Measurements from ENCODE around the gene RBM20. TPM values are rescaled to one million over a fixed set of nuclear protein-coding genes. Genes with fewer than 3 reads are reported as not detected.

Gene RBM20
- total RNA-seq, 4 donors from 2014 or later = 1.6 to 18.6 (median 3.2) TPM

DNA sequence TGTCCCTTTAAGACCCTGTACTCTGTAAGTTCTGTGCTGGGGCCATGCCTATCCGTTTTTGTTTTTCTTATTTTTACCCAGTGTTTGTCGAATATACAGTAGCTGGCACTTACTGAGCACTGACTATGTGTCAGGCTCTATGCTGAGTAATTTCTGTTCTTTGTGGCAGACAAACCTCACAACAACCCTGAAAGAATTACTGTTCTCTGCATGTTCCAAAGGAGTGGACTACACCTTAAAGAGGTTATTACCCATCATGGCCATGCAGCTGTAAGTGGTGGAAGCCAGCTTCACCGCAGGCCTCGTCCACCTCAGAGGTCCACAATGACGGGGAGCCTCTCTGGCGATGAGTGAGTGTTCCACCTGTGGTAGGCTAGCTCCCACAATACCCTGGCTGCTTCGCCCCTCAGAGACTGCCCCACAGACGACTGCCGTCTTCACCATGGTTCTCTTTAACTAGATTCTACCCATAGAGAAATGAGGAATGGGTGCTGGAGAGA, 30.1 kb upstream of the RBM20 start:
- no peak for DNase-seq (ENCODE audit: low spot score in 2 of 2)
- H3K27ac ChIP-seq = no peak overlapping the region
- no peaks in the 10 kb centered on the region for H3K9me3 ChIP-seq
- 64% methylated on average over 2 of the region's 9 CpGs for WGBS
- H3K27me3 ChIP-seq = no peaks in the 10 kb centered on the region
- no peak for TF ChIP-seq POLR2A (IDR thresholded peaks at IDR 0.05)
- TF ChIP-seq POLR2AphosphoS5 (IDR thresholded peaks at IDR 0.05) = no peak
- TF ChIP-seq, protein P1, sequence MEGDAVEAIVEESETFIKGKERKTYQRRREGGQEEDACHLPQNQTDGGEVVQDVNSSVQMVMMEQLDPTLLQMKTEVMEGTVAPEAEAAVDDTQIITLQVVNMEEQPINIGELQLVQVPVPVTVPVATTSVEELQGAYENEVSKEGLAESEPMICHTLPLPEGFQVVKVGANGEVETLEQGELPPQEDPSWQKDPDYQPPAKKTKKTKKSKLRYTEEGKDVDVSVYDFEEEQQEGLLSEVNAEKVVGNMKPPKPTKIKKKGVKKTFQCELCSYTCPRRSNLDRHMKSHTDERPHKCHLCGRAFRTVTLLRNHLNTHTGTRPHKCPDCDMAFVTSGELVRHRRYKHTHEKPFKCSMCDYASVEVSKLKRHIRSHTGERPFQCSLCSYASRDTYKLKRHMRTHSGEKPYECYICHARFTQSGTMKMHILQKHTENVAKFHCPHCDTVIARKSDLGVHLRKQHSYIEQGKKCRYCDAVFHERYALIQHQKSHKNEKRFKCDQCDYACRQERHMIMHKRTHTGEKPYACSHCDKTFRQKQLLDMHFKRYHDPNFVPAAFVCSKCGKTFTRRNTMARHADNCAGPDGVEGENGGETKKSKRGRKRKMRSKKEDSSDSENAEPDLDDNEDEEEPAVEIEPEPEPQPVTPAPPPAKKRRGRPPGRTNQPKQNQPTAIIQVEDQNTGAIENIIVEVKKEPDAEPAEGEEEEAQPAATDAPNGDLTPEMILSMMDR (IDR thresholded peaks at IDR 0.05) = no peak
- TF ChIP-seq EP300 (IDR thresholded peaks at IDR 0.05) = no peak
- H3K4me1 ChIP-seq = peaks cover 3% of the 10 kb centered on the region
- H3K36me3 ChIP-seq = no peaks in the 10 kb centered on the region
- no peak overlapping the region for H3K4me3 ChIP-seq

DNA sequence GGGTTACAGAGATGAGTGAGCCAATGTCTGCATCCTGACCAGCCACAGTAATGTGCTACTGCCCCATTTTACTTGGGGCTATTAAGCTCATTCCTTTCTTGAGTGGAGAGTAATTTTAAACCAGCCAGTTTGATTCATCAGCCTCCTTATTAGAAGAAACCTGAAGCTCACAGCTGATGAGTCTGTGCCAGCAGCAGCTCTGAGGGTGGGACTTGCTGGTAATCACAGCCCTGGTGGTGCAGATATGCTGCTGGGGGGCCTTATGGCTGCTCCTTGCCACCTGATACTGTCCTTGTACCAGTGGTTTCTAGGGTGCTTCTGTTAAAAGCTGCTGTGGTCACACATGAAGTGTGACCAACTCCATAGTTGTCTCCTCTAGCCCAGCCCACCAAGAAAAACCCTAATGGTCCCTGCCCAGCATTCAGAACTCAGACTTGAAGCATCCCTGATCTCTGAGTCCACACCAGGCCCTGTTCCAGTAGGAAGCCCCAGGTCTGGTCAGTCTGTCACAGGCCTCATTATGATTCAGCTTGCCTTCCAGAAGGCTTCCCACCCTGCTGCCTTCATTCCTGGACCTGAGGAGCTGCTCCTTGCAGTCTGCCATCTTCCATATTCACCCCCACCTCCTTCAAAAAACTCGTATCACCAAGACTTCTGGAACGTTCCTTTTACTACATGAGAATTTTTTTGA, 28.9 kb upstream of the RBM20 start:
- Histone ChIP-seq H3K4me1 (no peaks in the 10 kb centered on the region), H3K9me3 (no peaks in the 10 kb centered on the region)

DNA sequence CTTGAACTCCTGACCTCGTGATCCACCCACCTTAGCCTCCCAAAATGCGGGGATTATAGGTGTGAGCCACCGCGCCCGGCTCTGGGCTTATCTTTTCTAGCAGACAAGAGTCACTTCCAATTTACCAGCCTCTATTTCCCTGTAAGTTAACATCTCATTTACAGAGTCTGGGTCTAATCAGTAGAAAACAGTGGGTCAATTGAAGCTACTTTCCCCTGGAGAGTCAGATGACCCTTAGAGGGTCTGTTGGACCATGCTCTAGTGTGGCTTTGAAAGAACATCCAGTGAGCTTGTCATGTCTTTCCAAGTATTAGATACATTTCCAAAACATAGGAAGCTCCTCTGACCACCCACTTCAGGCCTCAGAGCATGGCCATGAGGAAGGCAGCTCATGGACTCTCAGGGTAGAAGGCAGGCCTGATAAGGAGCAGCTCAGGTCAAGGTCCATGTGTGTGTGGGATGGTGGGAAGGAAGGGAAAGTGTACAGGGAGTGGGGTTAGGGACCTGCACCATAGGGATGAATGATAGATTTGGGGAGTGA, 27.6 kb upstream of the RBM20 start:
- Histone ChIP-seq H3K36me3 (no peaks in the 10 kb centered on the region), H3K27me3 (no peaks in the 10 kb centered on the region), H3K27ac (no peak overlapping the region), H3K9me3 (no peaks in the 10 kb centered on the region), H3K4me3 (no peak overlapping the region), H3K4me1 (no peaks in the 10 kb centered on the region)
- WGBS = 96% methylated on average over 5 of the region's 5 CpGs
- DNase-seq (ENCODE audit: low spot score in 2 of 2) = no peak
- TF ChIP-seq POLR2A (IDR thresholded peaks at IDR 0.05) (no peak), EP300 (IDR thresholded peaks at IDR 0.05) (no peak), POLR2AphosphoS5 (IDR thresholded peaks at IDR 0.05) (no peak)
- TF ChIP-seq, protein P1 (IDR thresholded peaks at IDR 0.05) = no peak

More for the DNA sequence above, 28.9 kb upstream of the RBM20 start:
- TF ChIP-seq POLR2A (IDR thresholded peaks at IDR 0.05) = no peak
- TF ChIP-seq, protein P1 (IDR thresholded peaks at IDR 0.05) = no peak
- TF ChIP-seq EP300 (IDR thresholded peaks at IDR 0.05) = no peak
- no peak for TF ChIP-seq POLR2AphosphoS5 (IDR thresholded peaks at IDR 0.05)
- H3K27ac ChIP-seq = no peak overlapping the region
- no peak for DNase-seq (ENCODE audit: low spot score in 2 of 2)
- no peaks in the 10 kb centered on the region for H3K36me3 ChIP-seq
- H3K27me3 ChIP-seq = no peaks in the 10 kb centered on the region
- WGBS = 72% methylated on average over 2 of the region's 2 CpGs
- no peak overlapping the region for H3K4me3 ChIP-seq

DNA sequence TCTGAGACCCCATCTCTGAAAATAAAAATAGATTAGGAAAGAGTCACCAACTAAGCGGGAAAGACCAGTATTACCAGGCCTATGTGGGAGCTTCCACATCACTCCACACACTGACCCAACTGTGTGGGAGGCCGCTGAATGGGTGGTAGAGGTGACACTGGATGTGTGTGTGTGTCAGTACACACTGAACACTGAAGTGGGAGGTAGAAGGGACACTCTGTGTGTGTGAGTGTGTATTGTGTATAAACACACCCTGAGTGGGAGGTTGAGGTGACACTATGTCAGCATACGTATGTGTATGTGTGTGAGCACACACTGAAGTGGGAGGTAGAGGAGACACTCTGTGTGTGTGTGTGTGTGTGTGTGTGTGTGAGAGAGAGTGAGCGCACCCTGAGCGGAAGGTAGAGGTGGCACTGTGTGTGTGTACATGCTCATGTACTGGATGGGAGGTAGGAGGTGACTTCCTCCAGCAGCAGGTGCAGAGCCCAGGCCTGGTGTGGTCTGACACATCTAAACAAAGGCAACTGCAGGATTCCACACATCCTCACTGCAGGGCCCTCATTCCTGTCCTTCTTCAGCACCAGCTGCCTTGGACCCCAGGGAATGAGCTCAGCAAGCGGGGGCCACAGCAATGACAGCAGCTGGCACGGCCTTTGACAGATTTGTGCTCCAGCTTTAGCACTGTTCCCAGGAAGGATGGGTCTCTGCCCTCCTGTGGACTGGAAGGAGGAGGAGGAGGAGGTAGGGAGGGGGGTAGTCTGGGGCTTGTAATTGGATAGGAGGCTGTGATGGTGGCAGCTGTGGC, 26.5 kb upstream of the RBM20 start:
- no peak for DNase-seq (ENCODE audit: low spot score in 2 of 2)
- Histone ChIP-seq H3K36me3 (no peaks in the 10 kb centered on the region), H3K27me3 (no peaks in the 10 kb centered on the region), H3K4me3 (no peak overlapping the region), H3K4me1 (no peaks in the 10 kb centered on the region), H3K9me3 (no peaks in the 10 kb centered on the region), H3K27ac (no peak overlapping the region)
- WGBS = 88% methylated on average over 7 of the region's 7 CpGs
- TF ChIP-seq POLR2AphosphoS5 (IDR thresholded peaks at IDR 0.05) = no peak
- no peak for TF ChIP-seq POLR2A (IDR thresholded peaks at IDR 0.05)
- no peak for TF ChIP-seq EP300 (IDR thresholded peaks at IDR 0.05)
- TF ChIP-seq, protein P1 (IDR thresholded peaks at IDR 0.05) = no peak

DNA sequence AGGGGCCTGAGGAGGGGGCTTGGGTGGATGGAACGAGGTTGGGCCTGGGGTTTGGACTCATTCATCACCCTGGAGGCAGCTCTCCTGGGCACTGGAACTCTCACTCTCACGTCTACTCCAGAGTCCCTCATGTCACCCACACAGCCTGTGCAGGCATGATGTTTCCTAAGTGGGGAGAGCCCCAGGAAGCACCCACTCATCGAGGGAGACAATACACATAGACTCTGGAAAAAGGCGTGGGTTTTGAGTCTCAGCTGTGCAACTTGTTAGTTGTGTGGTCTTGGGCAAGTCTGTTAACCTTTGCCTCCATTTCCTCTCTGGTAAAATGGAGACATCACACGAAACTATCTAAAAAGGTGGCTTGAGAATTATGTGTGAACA, 25.9 kb upstream of the RBM20 start:
- 73% methylated on average over 5 of the region's 5 CpGs for WGBS
- H3K27ac ChIP-seq = no peak overlapping the region
- no peak for DNase-seq (ENCODE audit: low spot score in 2 of 2)

More for the DNA sequence above, 25.9 kb upstream of the RBM20 start:
- Histone ChIP-seq H3K4me1 (no peaks in the 10 kb centered on the region), H3K4me3 (no peak overlapping the region), H3K36me3 (no peaks in the 10 kb centered on the region), H3K27me3 (no peaks in the 10 kb centered on the region), H3K9me3 (no peaks in the 10 kb centered on the region)
- TF ChIP-seq POLR2A (IDR thresholded peaks at IDR 0.05) (no peak), EP300 (IDR thresholded peaks at IDR 0.05) (no peak), POLR2AphosphoS5 (IDR thresholded peaks at IDR 0.05) (no peak)
- TF ChIP-seq, protein P1 (IDR thresholded peaks at IDR 0.05) = no peak

All from suprapubic skin (tissue), 4 donors.